GM19043 (cell line): ENCODE data around the gene CD7.

Source experiments
- ATAC-seq: cut with Tn5 transposase; IDR thresholded peaks from one replicate; pipeline ENCODE4 v1.9.1; 2021; ENCODE audit warnings: low read depth; ENCODE audit not compliant: unreplicated experiment

Gene CD7

GRCh38 chr17:82329683-82330321 lies 12.4 kb upstream of the CD7 start:
- ATAC-seq = no peak

- no peak for ATAC-seq
Measured at GRCh38 chr17:82328994-82329507, 11.6 kb upstream of the CD7 start.

GRCh38 chr17:82328141-82328993 lies 11.0 kb upstream of the CD7 start:
- ATAC-seq = no peak

GRCh38 chr17:82327757-82328140 lies 10.3 kb upstream of the CD7 start:
- ATAC-seq = no peak

- ATAC-seq = no peak
Measured at GRCh38 chr17:82327289-82327688, 9.9 kb upstream of the CD7 start.

- ATAC-seq = no peak
Measured at GRCh38 chr17:82325286-82326180, 8.1 kb upstream of the CD7 start.

- no peak for ATAC-seq
Measured at GRCh38 chr17:82324566-82325285, 7.3 kb upstream of the CD7 start.

GRCh38 chr17:82323514-82324234 lies 6.3 kb upstream of the CD7 start:
- no peak for ATAC-seq

- no peak for ATAC-seq
Measured at GRCh38 chr17:82322526-82323453, 5.4 kb upstream of the CD7 start.

GRCh38 chr17:82321947-82322466 lies 4.6 kb upstream of the CD7 start:
- ATAC-seq = no peak

GRCh38 chr17:82320956-82321927 lies 3.8 kb upstream of the CD7 start:
- no peak for ATAC-seq

GRCh38 chr17:82320140-82320840 lies 2.9 kb upstream of the CD7 start:
- no peak for ATAC-seq

- ATAC-seq = no peak
Measured at GRCh38 chr17:82319619-82320062, 2.2 kb upstream of the CD7 start.

- ATAC-seq = no peak
Measured at GRCh38 chr17:82318772-82319606, 1.6 kb upstream of the CD7 start.

GRCh38 chr17:82318169-82318498 lies 726 bp upstream of the CD7 start:
- no peak for ATAC-seq
